CD4-positive, CD25-positive, alpha-beta regulatory T cell (primary cell): Measurements from ENCODE around the gene MRPS34. TPM values are rescaled to one million over a fixed set of nuclear protein-coding genes. Genes with fewer than 3 reads are reported as not detected.

Experiments
- ATAC-seq, 2 donors: fragments of 150-1000 bp; cut with Tn5 transposase; one replicate each; pipeline ENCODE4 v1.10.0; 2021; ENCODE audit warnings: low read depth in 2 of 2, moderate number of reproducible peaks in 2 of 2, moderate library complexity in 1 of 2
- DNase-seq, 3 donors: peaks; one replicate each; pipeline versions ENCODE4 v3.0.0 to v3.0.0-alpha.2; 2012 to 2022; ENCODE audit warnings: mixed read lengths in 1 of 3
- H3K27ac ChIP-seq: one replicate; pipeline ENCODE4 v1.7.0; 2013; ENCODE audit warnings: mild to moderate bottlenecking, low read length; ENCODE audit not compliant: insufficient read depth, poor library complexity, severe bottlenecking
- H3K27me3 ChIP-seq: one replicate; pipeline ENCODE4 v1.7.0; 2013; ENCODE audit warnings: low read length; ENCODE audit not compliant: control insufficient read depth, insufficient read depth
- H3K36me3 ChIP-seq: one replicate; pipeline ENCODE4 v1.7.0; 2013; ENCODE audit warnings: mild to moderate bottlenecking, low read length, moderate library complexity; ENCODE audit not compliant: control insufficient read depth, insufficient read depth
- H3K4me1 ChIP-seq: 2 replicates; pipeline ENCODE4 v1.7.0; 2013; ENCODE audit warnings: mild to moderate bottlenecking, low read length; ENCODE audit not compliant: insufficient read depth, control insufficient read depth, poor library complexity, severe bottlenecking
- H3K4me3 ChIP-seq: one replicate; pipeline ENCODE4 v1.7.0; 2013; ENCODE audit warnings: low read depth, mild to moderate bottlenecking, low read length, moderate library complexity
- H3K9me3 ChIP-seq, 2 experiments: 1 replicate in 1 of 2; 2 replicates in 1 of 2; pipeline ENCODE4 v1.7.0; 2013; ENCODE audit warnings: low read length in 2 of 2, mild to moderate bottlenecking in 1 of 2, moderate library complexity in 1 of 2; ENCODE audit not compliant: control insufficient read depth in 2 of 2
- H3K27ac Mint-ChIP-seq, 3 donors: one replicate each; pipeline ENCODE4 v1.8.0; 2020 to 2022; ENCODE audit warnings: mild to moderate bottlenecking in 3 of 3, mixed read lengths in 3 of 3, moderate library complexity in 2 of 3
- H3K27me3 Mint-ChIP-seq: one replicate; pipeline ENCODE4 v1.8.0; 2022; ENCODE audit warnings: mild to moderate bottlenecking, mixed read lengths
- H3K36me3 Mint-ChIP-seq: one replicate; pipeline ENCODE4 v1.8.0; 2020; ENCODE audit warnings: mixed read lengths
- H3K4me1 Mint-ChIP-seq, 4 donors: one replicate each; pipeline ENCODE4 v1.8.0; 2020 to 2022; ENCODE audit warnings: mixed read lengths in 4 of 4, mild to moderate bottlenecking in 1 of 4
- H3K4me3 Mint-ChIP-seq, 4 donors: one replicate each; pipeline ENCODE4 v1.8.0; 2020 to 2022; ENCODE audit warnings: mild to moderate bottlenecking in 4 of 4, mixed read lengths in 4 of 4, moderate library complexity in 3 of 4
- H3K9me3 Mint-ChIP-seq, 7 donors: one replicate each; pipeline ENCODE4 v1.8.0; 2020 to 2022; ENCODE audit warnings: mixed read lengths in 7 of 7, mild to moderate bottlenecking in 3 of 7, moderate library complexity in 2 of 7
- polyA plus RNA-seq, 4 donors: library from polyadenylated mRNA; unstranded; fragments of 300-500 nt; fragmentation: Illumina TruSeq; gene quantifications; one replicate each; pipeline ENCODE4 v1.2.3, GENCODE V29; 2021
- total RNA-seq: library from RNA; stranded (reverse); gene quantifications from one replicate; pipeline ENCODE4 v1.2.3, GENCODE V29; 2022

The MRPS34 gene
- total and polyA plus RNA-seq, 5 donors from 2014 or later = 46.5 to 176 (median 152) TPM

- H3K27me3 Mint-ChIP-seq = no peaks in the 10 kb centered on the region
- peaks cover 0 to 9% (median 2%) of the 10 kb centered on the region in 4 donors for H3K4me1 Mint-ChIP-seq
- H3K4me1 ChIP-seq = peaks cover 3% of the 10 kb centered on the region
- no peak overlapping the region for H3K4me3 ChIP-seq
- H3K4me3 Mint-ChIP-seq = no peak overlapping the region
- peaks cover 20% of the 10 kb centered on the region for H3K36me3 ChIP-seq
- H3K9me3 ChIP-seq = no peaks in the 10 kb centered on the region
- no peak for ATAC-seq
- no peak overlapping the region for H3K27ac ChIP-seq
- no peak for DNase-seq
- H3K27ac Mint-ChIP-seq = no peak overlapping the region
- no peaks in the 10 kb centered on the region for H3K9me3 Mint-ChIP-seq
- no peaks in the 10 kb centered on the region for H3K27me3 ChIP-seq
- H3K36me3 Mint-ChIP-seq = peaks cover 4% of the 10 kb centered on the region
These were observed 17.3 kb upstream of the MRPS34 start for GRCh38 chr16:1790261-1790610.

GRCh38 chr16:1789643-1790045 lies 16.7 kb upstream of the MRPS34 start:
- no peak overlapping the region for H3K4me3 Mint-ChIP-seq
- H3K27ac Mint-ChIP-seq = no peak overlapping the region
- Histone ChIP-seq H3K36me3 (peaks cover 20% of the 10 kb centered on the region), H3K27me3 (no peaks in the 10 kb centered on the region), H3K27ac (no peak overlapping the region), H3K9me3 (no peaks in the 10 kb centered on the region), H3K4me1 (peaks cover 9% of the 10 kb centered on the region), H3K4me3 (no peak overlapping the region)
- ATAC-seq = no peak
- peaks cover 0 to 13% (median 3%) of the 10 kb centered on the region in 4 donors for H3K4me1 Mint-ChIP-seq
- H3K9me3 Mint-ChIP-seq = no peaks in the 10 kb centered on the region
- no peaks in the 10 kb centered on the region for H3K27me3 Mint-ChIP-seq
- DNase-seq = no peak
- H3K36me3 Mint-ChIP-seq = peaks cover 4% of the 10 kb centered on the region

- Histone ChIP-seq H3K36me3 (peaks cover 20% of the 10 kb centered on the region), H3K27me3 (no peaks in the 10 kb centered on the region), H3K27ac (no peak overlapping the region), H3K4me3 (no peak overlapping the region), H3K9me3 (no peaks in the 10 kb centered on the region), H3K4me1 (peaks cover 18% of the 10 kb centered on the region)
- H3K27ac Mint-ChIP-seq = peak overlapping the region in 1 of 3 donors; percentile 20
- no peaks in the 10 kb centered on the region for H3K27me3 Mint-ChIP-seq
- no peak overlapping the region for H3K4me3 Mint-ChIP-seq
- H3K36me3 Mint-ChIP-seq = peaks cover 4% of the 10 kb centered on the region
- DNase-seq (no peak), ATAC-seq (no peak)
- H3K9me3 Mint-ChIP-seq = no peaks in the 10 kb centered on the region
- peaks cover 0 to 17% (median 4%) of the 10 kb centered on the region in 4 donors for H3K4me1 Mint-ChIP-seq
These were observed 15.8 kb upstream of the MRPS34 start for GRCh38 chr16:1788708-1789100.

- Mint-ChIP-seq H3K36me3 (peaks cover 4% of the 10 kb centered on the region), H3K27me3 (no peaks in the 10 kb centered on the region), H3K4me3 (no peak overlapping the region), H3K27ac (no peak overlapping the region), H3K4me1 (peaks cover 0 to 23% (median 7%) of the 10 kb centered on the region in 4 donors), H3K9me3 (no peaks in the 10 kb centered on the region)
- Histone ChIP-seq H3K27me3 (no peaks in the 10 kb centered on the region), H3K4me3 (no peak overlapping the region), H3K4me1 (peaks cover 23% of the 10 kb centered on the region), H3K9me3 (no peaks in the 10 kb centered on the region), H3K36me3 (peaks cover 20% of the 10 kb centered on the region), H3K27ac (no peak overlapping the region)
- no peak for ATAC-seq
- DNase-seq = no peak
These were observed 15.3 kb upstream of the MRPS34 start for GRCh38 chr16:1788095-1788707.

- peaks cover 26% of the 10 kb centered on the region for H3K4me1 ChIP-seq
- no peaks in the 10 kb centered on the region for H3K9me3 Mint-ChIP-seq
- H3K36me3 Mint-ChIP-seq = peaks cover 4% of the 10 kb centered on the region
- H3K27ac ChIP-seq = no peak overlapping the region
- DNase-seq = no peak
- no peaks in the 10 kb centered on the region for H3K9me3 ChIP-seq
- ATAC-seq = no peak
- peaks cover 20% of the 10 kb centered on the region for H3K36me3 ChIP-seq
- H3K27me3 ChIP-seq = no peaks in the 10 kb centered on the region
- H3K27me3 Mint-ChIP-seq = no peaks in the 10 kb centered on the region
- H3K4me3 Mint-ChIP-seq = no peak overlapping the region
- no peak overlapping the region for H3K4me3 ChIP-seq
- no peak overlapping the region for H3K27ac Mint-ChIP-seq
- H3K4me1 Mint-ChIP-seq = peaks cover 0 to 27% (median 8%) of the 10 kb centered on the region in 4 donors
These were observed 14.6 kb upstream of the MRPS34 start for GRCh38 chr16:1787322-1788094.

- H3K36me3 ChIP-seq = peaks cover 20% of the 10 kb centered on the region
- Mint-ChIP-seq H3K36me3 (peaks cover 4% of the 10 kb centered on the region), H3K27me3 (no peaks in the 10 kb centered on the region), H3K4me3 (no peak overlapping the region), H3K4me1 (peaks cover 0 to 28% (median 8%) of the 10 kb centered on the region in 4 donors), H3K27ac (no peak overlapping the region), H3K9me3 (no peaks in the 10 kb centered on the region)
- ATAC-seq = no peak
- no peak overlapping the region for H3K27ac ChIP-seq
- H3K9me3 ChIP-seq = no peaks in the 10 kb centered on the region
- no peak overlapping the region for H3K4me3 ChIP-seq
- H3K4me1 ChIP-seq = peaks cover 27% of the 10 kb centered on the region
- DNase-seq = no peak
- no peaks in the 10 kb centered on the region for H3K27me3 ChIP-seq
These were observed 14.1 kb upstream of the MRPS34 start for GRCh38 chr16:1787056-1787321.

GRCh38 chr16:1786242-1787055 lies 13.5 kb upstream of the MRPS34 start:
- Mint-ChIP-seq H3K27ac (no peak overlapping the region), H3K27me3 (no peaks in the 10 kb centered on the region), H3K4me3 (no peak overlapping the region), H3K36me3 (peaks cover 4% of the 10 kb centered on the region), H3K9me3 (no peaks in the 10 kb centered on the region), H3K4me1 (peaks cover 0 to 33% (median 9%) of the 10 kb centered on the region in 4 donors)
- no peak overlapping the region for H3K27ac ChIP-seq
- ATAC-seq (no peak), DNase-seq (no peak)
- H3K9me3 ChIP-seq = no peaks in the 10 kb centered on the region
- H3K36me3 ChIP-seq = peaks cover 20% of the 10 kb centered on the region
- peaks cover 32% of the 10 kb centered on the region for H3K4me1 ChIP-seq
- no peak overlapping the region for H3K4me3 ChIP-seq
- no peaks in the 10 kb centered on the region for H3K27me3 ChIP-seq
